Heart left ventricle (tissue), 13 donors: Measurements from ENCODE around the gene MUC16.

ENCODE experiments used
- POLR2A ChIP-seq, 2 donors: fragments of 450-650 bp; IDR thresholded peaks; one replicate each; pipeline ENCODE4 v1.6.1; 2017; ENCODE audit warnings: antibody characterized with exemption in 2 of 2, mild to moderate bottlenecking in 2 of 2, moderate library complexity in 2 of 2
- TF ChIP-seq, protein P1 (sequence below), 12 donors: fragments of 200-600 bp; sonication (generic) in 4 of 12; IDR thresholded peaks; one replicate each; pipeline versions ENCODE4 v1.5.0 to v1.8.0; 2018 to 2022; ENCODE audit warnings: antibody characterized with exemption in 12 of 12, mild to moderate bottlenecking in 5 of 12
- donor health status: ischemic (EF 13 %, LVEDD 7.1; RV severe dilation, severe dysfunction).
- donor health status: DM: no; HTN: yes; CAD: no.
- donor health status: DM: no; HTN: no; CAD: no.
- donor health status: ischemic (EF 25% LVEDD 6.9; RV normal size, moderate dysfunction).
- donor health status: ischemic (EF 25% LVEDD 5.7; RV mildly dilated, moderate dysfunction).
- donor health status: ischemic (EF 35%, LVEDD 5.7; RV mildly dilated, moderate dysfunction).
- donor health status: nonischemic (EF 11% LVEDD 7.7; RV severe dilation, severe dysfunction).
- donor health status: DM: yes; HTN: yes; CAD: no.
- donor health status: PGD.
- donor health status: ischemic (EF 29% LVEDD 5.4; RV normal size, mild dysfunction).
- donor health status: nonischemic (EF 23%, LVEDD 6.1; RV moderate dilation, normal function).

DNA sequence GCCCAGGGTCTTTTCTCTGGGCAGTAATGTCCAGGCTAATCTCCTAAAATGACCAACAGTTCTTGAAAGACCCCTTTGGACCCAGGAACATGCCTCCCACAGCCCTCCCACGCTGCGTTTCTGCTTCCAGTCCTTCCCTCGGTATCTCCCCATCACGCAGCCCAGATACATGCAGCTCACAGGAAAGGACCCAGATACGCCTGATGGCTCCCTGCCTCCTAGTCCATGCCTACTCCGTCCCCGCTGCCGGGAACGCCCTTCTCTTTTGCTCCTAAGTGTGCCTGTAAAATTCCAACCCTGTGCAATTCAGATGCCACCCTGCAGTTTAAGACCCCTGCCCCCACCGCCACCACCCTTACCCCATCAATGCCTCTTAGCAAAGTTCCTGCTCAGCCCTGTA, 778 bp downstream of the MUC16 start:
- TF ChIP-seq, protein P1, sequence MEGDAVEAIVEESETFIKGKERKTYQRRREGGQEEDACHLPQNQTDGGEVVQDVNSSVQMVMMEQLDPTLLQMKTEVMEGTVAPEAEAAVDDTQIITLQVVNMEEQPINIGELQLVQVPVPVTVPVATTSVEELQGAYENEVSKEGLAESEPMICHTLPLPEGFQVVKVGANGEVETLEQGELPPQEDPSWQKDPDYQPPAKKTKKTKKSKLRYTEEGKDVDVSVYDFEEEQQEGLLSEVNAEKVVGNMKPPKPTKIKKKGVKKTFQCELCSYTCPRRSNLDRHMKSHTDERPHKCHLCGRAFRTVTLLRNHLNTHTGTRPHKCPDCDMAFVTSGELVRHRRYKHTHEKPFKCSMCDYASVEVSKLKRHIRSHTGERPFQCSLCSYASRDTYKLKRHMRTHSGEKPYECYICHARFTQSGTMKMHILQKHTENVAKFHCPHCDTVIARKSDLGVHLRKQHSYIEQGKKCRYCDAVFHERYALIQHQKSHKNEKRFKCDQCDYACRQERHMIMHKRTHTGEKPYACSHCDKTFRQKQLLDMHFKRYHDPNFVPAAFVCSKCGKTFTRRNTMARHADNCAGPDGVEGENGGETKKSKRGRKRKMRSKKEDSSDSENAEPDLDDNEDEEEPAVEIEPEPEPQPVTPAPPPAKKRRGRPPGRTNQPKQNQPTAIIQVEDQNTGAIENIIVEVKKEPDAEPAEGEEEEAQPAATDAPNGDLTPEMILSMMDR (IDR thresholded peaks at IDR 0.05): no peak
- no peak for TF ChIP-seq POLR2A (IDR thresholded peaks at IDR 0.05)
